NCI-H146 treated with DMSO at 0.1 percent for 48 hours (cell line): Measurements from ENCODE around the gene RNLS.

Source experiments
- DNase-seq: peaks from one replicate; lab custom pipeline; 2025; ENCODE audit not compliant: unreplicated experiment; lab: John Stamatoyannopoulos, UW

Gene RNLS

DNA sequence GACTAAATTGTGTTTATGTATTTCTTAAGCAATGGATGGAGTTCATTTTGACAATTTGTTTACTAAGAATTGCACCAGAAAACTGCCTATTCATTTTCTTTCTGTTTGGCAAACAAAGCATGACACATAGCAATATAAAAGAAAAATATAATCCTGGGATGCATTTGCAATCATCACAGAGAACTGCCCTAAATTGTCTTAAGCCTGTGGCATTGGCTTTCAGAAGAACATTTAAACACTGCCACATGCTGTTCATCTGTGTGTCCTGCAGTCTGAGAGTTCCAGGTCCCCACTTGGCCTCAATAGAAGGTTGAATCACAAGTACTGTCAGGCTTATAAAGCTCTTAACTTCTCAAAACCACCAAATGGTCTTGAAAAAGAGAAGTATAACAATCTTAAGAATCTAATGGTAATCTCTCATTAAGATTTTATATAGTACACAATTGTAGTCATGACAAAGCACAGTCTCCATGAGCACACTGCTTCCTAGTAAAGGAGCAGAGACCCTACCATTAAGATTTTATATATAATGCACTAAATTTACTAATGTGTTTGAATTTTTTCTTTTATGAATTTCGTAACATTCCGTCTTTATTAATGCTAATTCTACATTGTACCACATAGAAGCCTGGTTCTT, 29.9 kb downstream of the RNLS start:
- peak; percentile 20 for DNase-seq

DNA sequence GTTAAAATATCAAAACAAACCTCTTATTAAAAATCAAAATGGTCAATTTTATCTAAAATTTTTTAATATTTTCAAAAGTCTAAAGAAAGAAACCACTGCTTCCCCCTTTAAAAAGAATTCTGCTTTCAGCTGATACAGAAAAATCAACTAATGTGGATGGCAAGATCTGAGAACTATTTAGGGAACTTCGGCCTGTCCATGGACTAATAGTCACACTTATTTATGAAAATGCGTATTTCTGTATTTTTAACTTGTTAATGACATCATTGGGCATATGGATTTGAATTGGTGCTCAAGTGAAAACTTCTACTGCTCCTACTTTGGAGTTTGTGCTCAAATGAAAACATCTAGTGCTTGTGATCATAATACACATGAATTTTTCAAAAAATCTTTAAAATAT, 31.9 kb downstream of the RNLS start:
- no peak for DNase-seq

DNA sequence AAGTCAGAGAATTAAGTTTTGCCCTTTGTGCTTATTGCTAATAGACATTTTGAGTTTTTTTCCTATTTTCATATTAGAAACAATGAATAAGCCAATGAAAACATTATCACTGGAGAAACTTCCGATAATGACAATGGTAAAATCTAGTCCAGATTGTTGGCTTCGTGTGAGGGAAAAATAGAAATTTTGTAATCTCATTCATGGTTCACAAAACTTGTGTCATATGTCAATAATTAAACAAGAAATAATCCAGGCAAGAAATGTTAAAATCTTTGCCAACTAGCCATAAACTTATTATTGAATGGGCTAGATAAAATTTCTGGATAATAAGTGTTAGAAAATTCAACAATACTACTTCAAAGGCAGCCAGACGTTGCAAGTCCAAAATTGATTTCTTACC, 36.6 kb downstream of the RNLS start:
- no peak for DNase-seq

DNA sequence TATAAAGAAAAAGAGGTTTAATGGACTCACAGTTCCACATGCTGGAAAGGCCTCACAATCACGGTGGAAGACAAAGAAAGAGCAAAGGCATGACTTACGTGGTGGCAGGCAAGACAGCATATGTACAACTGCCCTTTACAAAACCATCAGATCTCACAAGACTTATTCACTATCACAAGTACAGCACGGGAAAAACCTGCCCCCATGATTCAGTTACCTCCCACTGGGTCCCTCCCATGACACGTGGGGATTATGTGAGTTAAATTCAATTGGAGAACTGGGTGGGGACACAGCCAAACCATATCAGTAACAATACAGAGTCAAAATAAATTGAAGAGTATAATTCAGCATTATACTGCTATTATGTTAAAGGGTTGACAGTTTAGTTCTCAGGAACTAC, 37.8 kb downstream of the RNLS start:
- DNase-seq = no peak

DNA sequence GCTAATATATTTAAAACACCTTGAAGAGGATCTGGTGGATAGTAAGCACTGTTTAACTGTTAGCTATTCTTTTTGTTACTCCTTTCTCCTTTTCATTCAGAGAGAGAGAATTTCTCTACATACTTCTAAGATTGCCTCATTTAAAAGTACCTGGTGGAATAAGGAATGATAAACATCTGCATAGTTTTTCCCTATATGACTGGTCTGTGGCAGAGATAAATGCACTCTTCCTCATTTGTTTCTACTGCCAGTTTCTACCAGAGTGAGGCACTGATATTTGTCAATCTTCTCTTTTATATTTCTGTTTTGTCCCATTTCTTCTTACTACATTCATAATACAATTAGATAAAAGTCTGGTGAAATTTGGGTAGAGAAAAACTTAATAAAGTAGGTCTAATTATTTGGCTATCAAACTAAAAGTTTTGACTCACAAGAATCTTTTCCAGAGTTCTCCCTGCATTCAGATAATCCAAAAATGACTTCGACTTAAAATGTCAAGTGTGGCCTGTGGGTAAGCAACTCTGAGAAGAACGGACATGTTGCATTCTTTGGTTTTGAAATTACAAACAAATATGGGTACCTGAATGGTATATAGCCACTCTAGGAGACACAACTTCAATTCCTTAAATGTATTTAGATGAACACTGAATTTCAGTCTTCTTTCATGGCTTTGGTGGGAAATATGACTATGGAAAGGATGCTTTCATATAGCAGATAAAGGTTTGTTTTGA, 38.8 kb downstream of the RNLS start:
- DNase-seq = no peak

DNA sequence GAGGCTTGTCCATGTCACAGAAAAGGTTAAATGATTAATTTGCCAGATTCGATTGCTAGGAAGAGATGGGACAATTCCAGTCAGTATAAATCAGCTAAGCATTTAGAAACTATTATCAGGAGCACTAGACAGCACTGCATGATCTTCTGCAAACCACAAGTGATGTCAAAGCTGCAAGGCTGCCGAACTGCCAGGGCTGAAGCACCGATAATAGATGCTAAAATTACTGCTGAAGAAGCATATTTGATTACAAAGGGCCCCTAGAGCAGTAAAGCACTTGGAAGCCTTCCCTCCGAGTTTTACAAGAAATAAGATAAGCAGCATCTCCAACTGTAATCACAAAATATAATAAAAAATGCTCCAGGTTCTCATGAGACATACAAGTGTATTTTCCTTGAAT, 40.6 kb downstream of the RNLS start:
- no peak for DNase-seq

DNA sequence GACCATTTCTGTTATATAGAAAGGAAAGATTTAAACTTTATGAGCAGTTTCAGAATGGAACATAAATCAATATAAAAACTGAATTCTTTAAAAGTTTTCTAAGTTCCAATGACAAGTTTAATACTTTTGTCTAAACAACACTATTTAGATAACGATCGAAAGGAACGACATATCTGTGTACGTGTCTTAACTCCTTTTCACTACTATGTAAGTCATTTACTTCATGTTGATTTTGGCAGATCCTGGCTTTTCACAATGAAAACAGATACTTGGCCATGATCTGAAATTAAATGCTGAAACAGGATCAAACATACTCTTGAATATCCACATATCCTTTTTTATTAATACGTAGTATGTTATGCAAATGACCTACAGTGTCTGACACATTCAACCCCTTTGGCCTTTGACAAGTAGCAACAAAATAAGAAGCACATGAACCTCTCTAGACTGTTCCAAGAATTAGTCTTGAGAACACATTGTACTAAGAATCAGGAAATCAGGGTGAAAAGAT, 41.9 kb downstream of the RNLS start:
- DNase-seq = no peak

DNA sequence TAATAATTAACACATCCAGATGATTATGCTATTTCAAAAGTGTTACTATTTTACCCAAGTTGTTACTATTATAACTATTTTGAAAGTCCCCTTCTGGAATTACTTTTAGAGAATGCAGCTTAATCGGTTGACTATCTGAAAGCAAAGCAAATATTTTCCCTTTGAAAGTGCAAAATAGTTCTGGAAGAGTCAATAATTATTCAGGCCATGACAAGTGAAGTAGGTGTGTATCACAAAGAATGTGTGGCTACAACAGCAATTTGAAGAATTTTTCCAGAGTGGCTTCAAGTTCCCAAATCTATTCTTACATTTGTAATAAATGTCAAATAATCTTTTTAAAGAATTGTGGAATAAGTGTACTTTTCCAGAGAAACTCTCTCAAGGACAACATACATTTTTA, 42.8 kb downstream of the RNLS start:
- no peak for DNase-seq

DNA sequence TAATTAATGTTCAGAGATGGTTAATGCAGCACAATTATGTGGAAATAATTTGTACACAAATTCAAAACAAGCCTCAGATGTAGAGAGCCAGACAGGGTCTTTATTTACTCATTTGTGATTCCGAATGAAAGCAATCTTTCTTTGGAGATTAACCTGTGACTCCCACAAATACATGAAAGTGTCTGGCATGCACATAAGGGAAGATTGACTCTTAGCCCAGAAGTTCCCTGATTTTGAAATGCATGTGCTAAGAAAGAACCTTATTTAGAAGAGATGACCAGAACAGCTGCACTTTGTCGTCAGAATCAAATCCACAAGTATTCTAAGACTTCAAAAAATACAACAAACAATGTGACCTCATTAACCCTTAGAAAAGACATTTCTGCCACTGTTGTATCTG, 45.1 kb downstream of the RNLS start:
- no peak for DNase-seq

DNA sequence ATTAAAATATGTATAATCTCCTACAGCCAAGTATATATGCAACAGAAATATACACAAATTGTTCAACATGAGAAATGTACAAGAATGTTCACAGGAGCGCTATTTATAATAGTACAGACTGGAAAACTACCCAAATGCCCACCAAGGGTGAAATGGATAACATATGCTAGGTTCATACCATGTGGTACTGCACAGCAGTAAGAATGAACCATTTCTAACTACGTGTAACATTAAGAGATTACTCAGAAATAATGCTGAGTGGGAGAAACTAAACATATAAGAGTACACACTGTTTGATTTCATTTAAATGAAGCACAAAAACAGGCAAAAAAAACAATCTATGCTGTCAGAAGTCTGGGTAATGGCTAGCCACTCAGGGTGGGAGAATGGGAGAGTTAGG, 45.8 kb downstream of the RNLS start:
- DNase-seq = no peak

DNA sequence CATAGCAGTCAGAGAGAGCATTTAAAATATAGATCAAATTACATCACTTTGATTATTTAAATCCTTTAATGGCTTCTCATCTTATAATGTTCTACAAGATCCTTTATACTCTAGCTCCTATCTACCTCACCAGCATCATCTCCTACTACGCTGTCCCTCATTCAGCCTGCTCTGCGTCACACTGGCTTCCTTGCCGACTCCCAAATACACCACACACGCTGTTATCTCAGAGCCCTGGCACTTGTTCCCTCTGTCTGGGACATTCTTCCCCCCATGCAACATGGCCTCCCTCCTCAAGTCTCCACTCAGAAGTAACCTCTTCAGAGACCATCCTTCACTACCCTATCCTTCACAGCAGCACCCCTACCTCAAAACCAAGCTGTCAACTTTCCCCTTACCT, 46.7 kb downstream of the RNLS start:
- no peak for DNase-seq

DNA sequence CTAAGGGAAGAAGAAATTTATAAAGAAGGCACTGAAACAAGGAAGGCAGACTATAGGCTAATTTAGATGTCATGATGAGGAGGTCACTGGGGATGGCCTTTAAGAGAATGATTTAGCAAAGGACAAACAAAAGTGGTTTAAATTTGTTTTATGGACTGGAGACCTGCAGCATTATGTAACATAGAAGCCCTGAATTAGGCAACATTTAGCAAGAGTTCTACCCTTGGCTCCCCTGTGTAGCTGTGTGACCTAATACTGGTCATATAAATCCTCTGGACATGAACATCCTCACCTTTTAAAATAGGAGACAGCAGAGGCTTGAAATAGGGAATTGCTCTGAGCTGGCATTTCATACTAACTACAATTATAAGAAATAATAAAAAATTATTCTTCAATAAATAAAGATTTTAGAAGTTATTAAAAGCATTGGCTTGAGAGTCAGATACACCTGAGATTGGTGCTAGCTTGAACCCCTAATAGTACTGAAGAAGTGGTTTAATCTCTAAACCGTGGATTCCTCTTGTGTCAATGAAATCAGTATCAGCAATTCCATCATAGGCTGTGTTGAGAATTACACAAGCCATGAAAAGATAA, 48.9 kb downstream of the RNLS start:
- no peak for DNase-seq

DNA sequence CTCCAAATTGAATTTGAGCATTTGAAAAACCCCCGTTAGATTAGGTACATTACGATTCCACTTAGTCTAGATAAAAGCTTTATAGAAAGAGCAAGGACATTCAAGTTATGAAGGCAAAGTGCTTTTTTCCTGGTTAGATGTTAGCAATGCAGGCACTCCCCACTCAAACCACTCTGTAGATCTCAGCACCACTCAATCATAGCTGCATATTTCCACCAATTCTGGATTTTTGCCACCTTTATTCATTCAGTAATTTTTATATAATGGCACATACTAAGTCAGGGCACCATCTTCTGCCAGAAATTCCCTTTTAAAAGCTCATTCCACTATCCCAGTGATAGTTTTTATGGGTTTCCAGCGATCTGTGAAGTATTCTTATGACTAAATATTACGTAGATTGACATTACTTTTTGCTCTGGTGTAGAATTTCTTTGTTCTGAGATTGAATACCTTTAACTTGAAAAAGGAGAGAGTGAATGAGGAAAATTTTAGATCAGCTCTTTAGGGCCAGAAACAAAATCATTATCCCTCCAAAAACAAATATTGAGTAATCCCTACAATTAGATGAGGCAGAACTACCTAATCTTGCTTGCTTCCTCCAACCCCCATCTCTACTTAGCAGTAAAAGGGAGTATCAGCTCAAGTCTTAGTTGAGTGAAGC, 51.6 kb downstream of the RNLS start:
- no peak for DNase-seq

DNA sequence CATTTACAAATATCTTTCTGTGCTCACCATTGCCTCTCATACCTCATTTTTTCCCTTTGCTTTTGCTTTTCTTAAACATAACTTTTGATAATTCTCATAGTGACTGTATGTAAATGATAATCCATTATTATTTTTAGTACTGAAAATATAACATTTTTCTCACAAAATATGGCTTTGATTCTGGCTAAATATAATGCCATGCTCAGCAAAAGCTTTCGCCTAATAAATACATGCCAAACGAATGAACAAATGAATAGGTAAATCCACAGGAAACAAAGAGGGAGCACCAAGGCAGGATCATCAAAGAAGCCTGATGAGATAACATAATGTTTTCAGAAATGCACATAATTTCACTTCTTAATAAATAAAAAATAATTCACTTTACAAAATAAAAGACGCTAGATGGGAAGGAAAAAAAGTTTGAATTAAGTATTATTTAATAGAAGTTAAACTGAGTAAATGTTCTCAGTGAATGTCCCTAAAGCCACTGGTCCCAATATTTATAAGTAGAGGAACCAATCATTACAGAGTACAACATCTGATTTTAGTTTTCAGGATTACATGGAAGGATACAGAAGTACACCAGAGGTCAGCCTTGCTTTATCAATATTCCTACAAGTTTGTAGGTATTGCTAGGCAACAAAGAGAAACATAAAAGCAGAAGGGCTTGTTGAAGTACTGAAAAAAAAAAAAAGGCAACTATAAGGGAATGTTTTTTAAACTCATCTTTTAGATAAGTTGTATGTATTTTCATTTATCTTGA, 52.3 kb downstream of the RNLS start:
- no peak for DNase-seq

DNA sequence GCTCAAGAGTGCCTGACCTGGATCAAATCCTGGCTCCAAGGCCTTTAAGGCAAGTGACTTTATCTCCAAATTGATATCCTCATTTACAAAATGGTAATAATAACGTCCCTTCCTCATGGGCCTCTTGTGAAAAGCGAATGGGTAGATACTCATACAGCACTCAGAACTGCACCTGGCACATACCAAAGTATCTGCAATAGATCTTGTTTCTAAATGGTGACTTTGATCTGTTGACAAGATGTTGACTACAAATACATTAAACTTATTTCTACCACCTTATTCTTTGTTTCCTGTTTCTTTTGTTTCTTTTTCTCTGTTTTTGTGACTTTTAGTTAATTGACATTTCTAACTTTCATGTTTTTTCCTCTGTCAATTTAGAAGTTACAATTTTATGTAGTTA, 53.0 kb downstream of the RNLS start:
- no peak for DNase-seq

DNA sequence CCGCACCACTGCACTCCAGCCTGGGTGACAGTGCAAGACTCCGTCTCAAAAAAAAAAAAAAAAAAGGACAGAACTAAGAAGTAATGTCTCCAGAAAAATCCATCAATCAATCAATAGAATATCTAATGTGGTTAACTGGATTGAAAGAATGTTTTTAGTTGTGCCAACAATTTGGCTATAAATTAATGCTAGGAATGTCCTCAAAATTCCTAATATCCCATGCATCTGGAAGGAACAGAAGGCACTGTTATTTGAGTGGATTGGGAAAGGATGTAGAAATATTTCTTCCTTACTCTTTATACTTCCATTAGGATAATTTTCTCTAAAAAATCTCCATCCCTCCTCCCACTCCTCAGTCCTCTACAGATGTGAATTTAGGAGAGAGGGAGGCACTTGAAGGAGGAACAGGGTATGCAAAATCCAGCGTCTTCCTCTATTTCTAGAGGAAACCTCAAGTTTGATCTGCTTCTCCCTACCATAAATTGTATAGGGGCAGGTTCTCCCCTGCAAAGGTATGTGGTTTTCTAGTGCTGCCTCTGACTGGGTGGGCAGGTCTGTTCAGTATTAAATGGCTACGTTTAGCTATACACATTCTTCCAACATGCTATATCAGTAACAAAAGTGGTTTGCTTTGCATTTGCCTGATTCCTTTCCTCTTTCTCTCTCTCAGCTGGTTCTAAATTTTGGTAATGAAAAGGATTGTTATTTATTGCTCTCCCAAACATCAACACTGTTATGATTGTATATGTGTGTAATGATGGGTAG, 54.1 kb downstream of the RNLS start:
- DNase-seq = no peak

DNA sequence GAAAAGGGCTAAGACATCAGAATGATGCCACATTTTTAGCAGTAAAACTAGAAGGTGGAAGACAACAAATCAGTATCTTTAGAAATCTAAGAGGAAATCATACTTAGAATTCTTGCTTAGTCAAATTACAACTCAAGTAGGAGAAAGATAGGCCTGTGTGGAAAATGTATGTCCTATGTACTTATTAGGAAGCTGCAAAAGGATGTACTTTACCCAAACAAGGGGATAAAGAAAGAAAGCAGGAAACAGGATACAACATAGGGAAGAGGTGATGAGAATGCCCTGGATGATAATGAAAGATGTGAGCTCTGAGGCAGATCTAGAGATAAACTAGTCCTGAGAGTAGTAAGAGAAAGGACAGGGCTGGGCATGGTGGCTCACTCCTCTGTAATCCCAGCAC, 54.9 kb downstream of the RNLS start:
- no peak for DNase-seq

DNA sequence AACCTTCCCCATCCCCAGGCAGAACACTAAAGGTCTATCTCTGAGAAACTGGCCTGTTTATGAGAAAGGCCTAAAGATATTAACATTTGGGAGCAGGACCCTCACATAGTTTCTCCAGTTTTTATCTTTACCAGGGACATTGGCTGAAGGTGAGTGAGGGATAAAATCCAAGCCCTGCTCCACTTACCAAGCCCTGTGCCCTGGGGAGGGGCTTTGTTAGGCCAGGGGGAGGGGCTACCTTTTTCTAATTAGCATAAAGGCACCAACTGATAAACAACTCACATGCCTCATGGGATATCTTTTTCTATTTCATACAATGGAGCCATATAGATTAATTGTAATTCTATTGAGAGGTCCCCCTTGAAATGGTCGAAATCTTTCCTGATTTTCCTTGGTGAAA, 55.9 kb downstream of the RNLS start:
- no peak for DNase-seq

DNA sequence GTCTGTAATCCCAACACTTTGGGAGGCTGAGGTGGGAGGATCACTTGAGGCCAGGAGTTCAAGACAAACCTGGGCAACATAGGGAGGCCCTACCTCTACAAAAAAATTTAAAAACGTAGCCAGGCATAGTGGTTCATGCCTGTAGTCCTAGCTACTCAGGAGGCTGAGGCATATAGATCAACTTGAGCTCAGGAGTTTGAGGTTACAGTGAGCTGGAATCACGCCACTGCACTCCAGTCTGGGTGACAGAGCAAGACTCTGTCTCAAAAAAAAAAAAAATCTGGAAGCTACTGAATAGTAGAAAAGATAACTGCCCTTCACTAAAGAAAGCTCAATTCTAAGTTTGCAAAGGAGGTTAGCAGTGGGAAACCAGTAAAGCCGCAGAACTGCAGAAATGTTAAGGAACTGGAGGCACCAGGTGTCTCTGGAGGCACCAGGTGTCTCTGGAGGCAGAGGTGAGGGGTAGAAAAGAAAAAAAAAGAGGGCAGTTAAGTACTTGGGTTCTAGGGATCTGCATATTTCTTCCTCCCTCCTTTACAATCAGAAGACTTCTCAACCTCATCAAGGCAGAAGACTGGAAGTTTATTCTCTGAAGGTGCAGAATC, 56.5 kb downstream of the RNLS start:
- no peak for DNase-seq
